NCI-H2196 treated with DMSO at 0.1 percent for 48 hours (cell line): ENCODE results near the gene VPS25.
"Not testable (repeated sequence)": the region's sequence is repeated elsewhere in the genome, so short reads cannot be mapped to it uniquely, and the experiment has no call there.

Experiments
- DNase-seq: peaks from one replicate; lab custom pipeline; 2025; ENCODE audit not compliant: unreplicated experiment; lab: John Stamatoyannopoulos, UW

Gene VPS25

DNA sequence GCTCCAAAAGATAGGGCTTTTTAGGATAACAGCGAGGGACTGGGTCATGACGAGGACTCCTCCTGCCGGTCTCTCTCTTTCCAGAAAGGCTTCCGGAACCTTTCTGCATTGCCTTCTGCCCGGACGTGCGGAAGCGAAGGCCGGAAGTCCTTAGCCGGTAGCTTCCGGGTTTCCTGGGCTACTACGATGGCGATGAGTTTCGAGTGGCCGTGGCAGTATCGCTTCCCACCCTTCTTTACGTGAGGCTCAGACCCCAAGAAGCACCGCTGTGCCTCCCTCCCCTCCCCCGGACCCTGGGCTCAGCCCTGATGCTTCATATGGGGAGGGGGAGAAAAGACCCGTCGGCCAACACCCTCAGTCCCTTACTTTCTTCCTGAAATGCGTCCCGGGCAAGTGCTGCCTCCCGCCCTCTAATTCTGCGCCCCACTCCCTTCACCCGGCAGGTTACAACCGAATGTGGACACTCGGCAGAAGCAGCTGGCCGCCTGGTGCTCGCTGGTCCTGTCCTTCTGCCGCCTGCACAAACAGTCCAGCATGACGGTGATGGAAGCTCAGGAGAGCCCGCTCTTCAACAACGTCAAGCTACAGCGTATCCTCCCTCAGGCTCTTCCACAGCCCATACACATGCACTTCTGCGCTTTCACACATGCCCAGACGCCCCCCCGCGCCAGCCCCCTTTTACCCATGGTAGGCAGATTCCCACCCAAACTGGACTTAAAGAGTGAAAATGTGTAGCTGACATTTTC lies at the start of gene VPS25:
VPS25 (plus strand) TSS at position 160 of the 746 bp plus-strand sequence; CDS start at position 187, 27 bp downstream.
- peak; percentile 33 for DNase-seq

DNA sequence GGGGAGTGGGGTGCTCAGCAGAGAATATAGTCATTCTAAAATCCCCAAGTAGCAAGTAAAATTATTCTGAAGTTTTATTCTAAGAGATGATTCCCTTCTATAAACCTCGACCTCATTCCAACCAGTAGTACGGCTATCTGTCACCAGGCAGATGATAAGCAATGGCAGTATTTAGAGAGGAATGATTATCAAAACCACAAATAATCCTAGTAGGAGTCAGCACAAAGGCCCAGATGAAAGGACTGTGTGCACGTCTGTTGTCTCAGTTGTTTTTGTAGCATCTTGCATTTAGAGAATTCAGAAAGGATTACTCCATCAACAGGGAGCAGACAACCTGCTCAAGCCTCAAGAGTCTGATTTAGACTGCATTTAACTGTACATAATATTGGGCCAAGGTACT lies 49.6 kb upstream of the VPS25 start:
- DNase-seq = no peak

GRCh38 chr17:42725143-42725542 lies 48.1 kb upstream of the VPS25 start:
- DNase-seq = no peak

DNA sequence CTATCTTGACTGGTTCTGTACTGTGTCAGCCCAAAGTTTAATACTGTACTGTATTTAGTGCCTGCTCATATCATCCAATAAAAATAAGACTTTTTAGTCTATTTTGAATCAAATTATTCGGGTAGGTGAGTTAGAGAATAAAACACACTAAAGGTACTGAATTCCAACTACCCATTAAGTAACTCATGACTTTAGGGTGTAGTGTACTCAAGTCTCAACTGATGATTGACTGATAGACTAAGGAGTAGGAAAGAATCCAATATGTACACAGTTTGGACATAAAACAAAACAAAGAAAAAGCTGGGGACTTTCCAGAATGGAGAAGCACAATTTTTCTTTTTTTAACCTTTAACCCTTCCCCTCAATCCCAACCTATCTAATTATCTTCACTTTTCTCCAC lies 32.5 kb upstream of the VPS25 start:
- no peak for DNase-seq

DNA sequence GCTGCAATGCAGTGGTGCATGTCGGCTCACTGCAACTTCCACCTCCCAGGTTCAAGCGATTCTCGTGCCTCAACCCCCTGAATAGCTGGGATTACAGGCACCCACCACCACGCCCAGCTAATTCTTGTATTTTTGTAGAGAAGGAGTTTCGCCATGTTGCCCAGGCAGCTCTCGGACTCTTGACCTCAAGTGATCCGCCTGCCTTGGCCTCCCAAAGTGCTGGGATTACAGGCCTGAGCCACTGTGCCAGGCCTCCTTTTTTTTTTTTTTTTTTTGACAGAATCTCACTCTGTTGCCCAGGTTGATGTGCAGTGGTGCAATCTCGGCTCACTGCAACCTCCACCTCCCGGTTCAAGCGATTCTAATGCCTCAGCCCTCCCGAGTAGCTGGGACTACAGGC lies 30.3 kb upstream of the VPS25 start:
- DNase-seq = not testable (repeated sequence)

- DNase-seq = no peak
These were observed 29.5 kb upstream of the VPS25 start for GRCh38 chr17:42743595-42744282.

DNA sequence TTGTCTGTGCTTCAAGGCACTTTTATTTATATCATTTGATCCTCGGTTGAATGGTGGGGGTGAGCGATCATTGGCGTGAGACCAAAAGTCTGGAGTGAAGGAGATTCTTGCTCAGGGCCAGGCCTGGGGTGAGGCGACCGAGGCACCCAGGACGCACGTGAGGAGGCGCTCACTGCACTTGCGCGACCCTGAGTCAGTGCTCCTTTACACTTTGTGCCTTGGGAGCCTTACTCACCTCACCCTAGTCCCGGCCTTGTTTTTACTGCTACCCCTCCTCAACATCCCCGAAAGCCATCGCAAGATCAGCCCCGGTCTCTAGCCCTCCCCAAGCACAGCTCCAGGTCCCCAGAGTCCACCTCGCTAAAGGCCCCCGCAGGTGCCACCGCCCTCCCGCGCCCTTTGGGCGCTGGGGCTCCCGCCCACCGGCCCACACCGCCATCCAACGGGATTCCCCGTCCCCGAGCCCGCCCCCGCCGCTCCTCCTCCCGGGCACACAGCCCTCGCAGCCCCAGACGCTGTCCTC lies 28.9 kb upstream of the VPS25 start:
- peak; percentile 32 for DNase-seq

- peak; percentile 62 for DNase-seq
These were observed 28.2 kb upstream of the VPS25 start, which contains the start of gene EZH1 for GRCh38 chr17:42744806-42745617. Gene EZH1 (minus strand): TSS chr17:42745040. CDS start chr17:42728941, 16,099 bp downstream.

DNA sequence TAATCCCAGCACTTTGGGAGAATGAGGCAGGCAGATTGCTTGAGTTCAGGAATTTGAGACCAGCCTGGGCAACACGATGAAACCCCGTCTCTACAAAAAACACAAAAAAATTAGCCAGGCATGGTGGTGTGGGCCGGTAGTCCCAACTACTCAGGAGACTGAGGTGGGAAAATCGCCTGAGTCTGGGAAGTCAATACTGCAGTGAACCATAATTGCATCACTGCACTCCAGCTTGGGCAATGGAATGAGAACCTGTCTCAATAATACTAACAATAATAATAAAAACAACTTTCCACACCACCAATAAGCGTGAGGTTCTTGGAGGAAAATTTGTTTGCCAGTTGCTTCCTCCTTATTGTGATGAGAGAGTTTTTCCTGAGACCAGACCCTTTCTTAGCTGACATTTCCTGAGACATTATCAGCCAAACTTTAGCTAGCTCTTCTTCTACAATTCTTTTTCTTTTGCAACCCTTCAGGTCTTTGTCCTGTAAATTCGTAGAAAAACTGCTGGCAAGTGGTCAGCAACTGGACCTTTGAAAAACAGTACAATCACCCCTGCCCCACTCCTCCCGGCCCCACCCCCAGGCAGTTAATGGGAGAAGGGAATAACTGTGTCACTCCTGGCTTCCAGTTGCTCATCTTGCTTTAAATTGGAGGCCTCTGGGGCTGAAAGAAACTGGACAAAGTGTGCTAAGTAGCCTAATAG lies 24.9 kb upstream of the VPS25 start:
- no peak for DNase-seq

GRCh38 chr17:42748908-42749798 lies 24.1 kb upstream of the VPS25 start:
- no peak for DNase-seq

DNA sequence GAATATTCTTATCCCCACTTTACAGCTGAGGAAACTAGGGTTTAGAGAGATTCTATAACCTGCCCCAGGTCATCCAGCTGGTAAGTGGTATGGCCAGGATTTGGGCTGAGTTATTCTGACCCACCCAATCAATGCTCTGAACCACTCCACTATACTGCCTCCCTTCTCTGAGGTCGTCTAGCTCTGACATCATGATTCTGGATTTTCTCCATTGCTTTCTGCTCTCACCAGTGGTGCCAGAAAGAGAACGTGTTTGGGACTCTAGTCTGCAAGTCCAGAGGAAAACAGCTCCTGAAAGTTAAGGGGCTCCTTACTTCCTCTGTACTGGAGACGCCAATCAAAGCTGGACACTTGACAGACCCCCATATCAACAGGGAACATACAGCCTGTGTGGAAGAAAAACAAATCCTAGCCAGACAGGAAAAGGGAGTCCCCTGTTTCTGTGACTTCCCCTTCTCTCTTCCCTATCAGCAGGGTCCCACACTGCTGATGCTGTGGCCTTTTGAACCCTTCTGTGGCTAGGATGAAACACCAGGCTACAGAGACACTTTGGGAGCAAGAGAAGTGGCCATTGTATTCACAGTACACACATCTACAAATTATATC lies 22.4 kb upstream of the VPS25 start:
- no peak for DNase-seq

GRCh38 chr17:42751628-42752027 lies 21.6 kb upstream of the VPS25 start:
- no peak for DNase-seq

GRCh38 chr17:42754782-42755181 lies 18.5 kb upstream of the VPS25 start:
- DNase-seq = no peak

DNA sequence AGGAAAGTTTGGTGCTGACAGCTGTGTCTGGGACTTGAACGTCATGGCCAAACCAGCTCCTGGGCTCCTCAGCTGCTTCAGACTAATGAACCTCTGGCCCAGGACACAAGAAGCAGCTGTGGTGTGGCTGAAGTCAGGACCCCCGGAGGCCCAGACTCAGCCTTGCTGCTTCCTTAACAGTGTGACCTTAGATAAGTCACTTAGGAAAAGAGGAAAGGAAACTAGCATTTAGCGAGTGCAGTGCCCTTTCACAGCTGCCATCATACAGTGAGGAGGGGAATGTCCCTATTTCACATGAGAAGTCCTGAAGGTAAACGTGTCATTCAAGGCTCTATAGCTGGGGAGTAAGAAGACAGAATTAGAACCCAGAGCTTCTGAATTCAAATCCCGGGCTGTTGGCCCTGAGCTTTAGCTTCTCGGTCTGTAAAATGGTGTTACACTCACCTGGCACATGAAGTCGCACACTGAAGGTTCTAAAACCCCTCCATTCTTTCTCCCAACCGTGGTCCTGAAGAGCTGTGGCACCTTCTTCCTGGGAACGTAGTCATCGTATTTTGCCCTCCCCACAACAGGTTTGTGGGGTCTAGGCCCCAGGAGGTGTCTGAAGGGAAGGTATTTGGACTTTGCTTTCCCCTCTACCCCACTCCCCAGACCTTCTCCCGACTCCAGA lies 13.1 kb upstream of the VPS25 start:
- no peak for DNase-seq

- no peak for DNase-seq
These were observed 12.3 kb upstream of the VPS25 start, which contains the start of gene RAMP2 for GRCh38 chr17:42760652-42761581. Gene RAMP2 (plus strand): TSS chr17:42761227. CDS start chr17:42761262, 35 bp downstream.

DNA sequence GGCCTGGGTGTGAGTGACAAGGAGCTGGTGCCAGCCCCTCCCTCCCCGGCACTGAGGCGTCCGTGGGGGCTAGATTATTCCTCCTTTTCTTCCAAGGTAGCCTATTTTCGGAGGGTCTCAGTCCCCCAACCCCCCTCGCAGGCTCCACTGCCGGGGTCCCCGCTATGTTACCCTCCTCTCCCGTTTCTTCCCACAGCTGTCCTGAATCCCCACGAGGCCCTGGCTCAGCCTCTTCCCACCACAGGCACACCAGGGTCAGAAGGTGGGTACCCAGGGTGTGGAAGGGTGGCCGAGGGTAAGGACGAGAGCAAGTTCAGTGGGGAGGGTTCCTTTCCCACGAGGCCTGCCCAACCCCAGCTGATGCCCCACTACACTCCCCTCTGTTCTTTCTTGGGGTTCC lies 11.6 kb upstream of the VPS25 start:
- no peak for DNase-seq

DNA sequence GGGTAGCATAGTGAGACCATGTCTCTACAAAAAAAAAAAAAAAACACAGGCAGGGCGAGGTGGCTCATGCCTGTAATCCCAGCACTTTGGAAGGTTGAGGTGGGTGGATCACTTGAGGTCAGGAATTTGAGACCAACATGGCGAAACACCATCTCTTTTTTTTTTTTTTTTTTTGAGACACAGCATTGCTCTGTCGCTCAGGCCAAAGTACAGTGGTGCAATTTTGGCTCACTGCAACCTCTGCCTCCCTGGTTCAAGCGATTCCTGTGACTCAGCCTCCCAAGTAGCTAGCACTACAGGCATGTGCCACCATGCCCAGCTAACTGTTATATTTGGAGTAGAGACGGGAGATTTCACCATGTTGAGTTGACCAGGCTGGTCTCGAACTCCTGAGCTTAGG lies 7.1 kb upstream of the VPS25 start:
- no peak for DNase-seq

DNA sequence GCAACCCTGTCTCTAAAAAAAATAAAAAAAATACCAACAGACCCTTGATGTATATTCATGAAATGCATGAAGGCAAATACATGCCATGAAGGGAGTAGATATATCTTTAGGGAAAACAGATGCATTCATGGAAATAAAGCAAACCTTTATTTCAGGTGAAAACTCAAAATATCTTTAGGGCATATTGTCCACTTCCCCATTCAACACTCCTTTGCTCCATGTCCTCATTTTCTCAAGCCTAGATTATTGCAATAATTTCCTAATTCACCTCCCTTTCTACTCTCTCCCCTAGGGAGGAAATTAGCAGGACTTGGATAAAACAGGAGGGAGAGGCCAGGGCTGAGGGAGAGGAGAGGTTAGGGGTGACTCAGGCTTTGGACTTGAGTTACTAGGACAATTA lies 5.7 kb upstream of the VPS25 start:
- DNase-seq = no peak
